H9 (cell line): ENCODE data around the gene CDC6. TPM values are rescaled to one million over a fixed set of nuclear protein-coding genes. Genes with fewer than 3 reads are reported as not detected.

Experiments used
- DNase-seq: peaks from one replicate; pipeline ENCODE4 v3.0.0-alpha.2; 2017
- H2AFZ ChIP-seq: one replicate; pipeline ENCODE4 v1.6.1; 2013; ENCODE audit warnings: mild to moderate bottlenecking, low read length, control low read depth, moderate library complexity
- H2AK5ac ChIP-seq: 2 replicates; pipeline ENCODE4 v1.6.1; 2013; ENCODE audit warnings: low read length, control low read depth, mixed read lengths; ENCODE audit not compliant: insufficient read length
- H2BK120ac ChIP-seq: one replicate; pipeline ENCODE4 v1.6.1; 2013; ENCODE audit warnings: low read depth, mild to moderate bottlenecking, low read length, control low read depth, inconsistent platforms; ENCODE audit not compliant: poor library complexity, severe bottlenecking
- H2BK12ac ChIP-seq: 2 replicates; pipeline ENCODE4 v1.6.1; 2013; ENCODE audit warnings: low read length, control low read depth, mixed read lengths, low read depth; ENCODE audit not compliant: insufficient read length
- H2BK15ac ChIP-seq: 2 replicates; pipeline ENCODE4 v1.6.1; 2013; ENCODE audit warnings: low read depth, low read length, control low read depth
- H2BK20ac ChIP-seq: one replicate; pipeline ENCODE4 v1.6.1; 2013; ENCODE audit warnings: low read depth, mild to moderate bottlenecking, low read length, control low read depth, inconsistent platforms; ENCODE audit not compliant: poor library complexity, severe bottlenecking
- H2BK5ac ChIP-seq: 2 replicates; pipeline ENCODE4 v1.6.1; 2013; ENCODE audit warnings: low read length, control low read depth, mixed read lengths; ENCODE audit not compliant: insufficient read length
- H3K14ac ChIP-seq: 2 replicates; pipeline ENCODE4 v1.6.1; 2013; ENCODE audit warnings: low read length, control low read depth; ENCODE audit not compliant: insufficient read depth
- H3K18ac ChIP-seq: 2 replicates; pipeline ENCODE4 v1.6.1; 2013; ENCODE audit warnings: low read depth, mild to moderate bottlenecking, mixed read lengths, low read length, control low read depth; ENCODE audit not compliant: insufficient read length
- H3K23ac ChIP-seq: 2 replicates; pipeline ENCODE4 v1.6.1; 2013; ENCODE audit warnings: low read length, control low read depth, mixed read lengths, low read depth; ENCODE audit not compliant: insufficient read length
- H3K23me2 ChIP-seq: 2 replicates; pipeline ENCODE4 v1.6.1; 2013; ENCODE audit warnings: low read depth, mild to moderate bottlenecking, mixed read lengths, low read length, control low read depth; ENCODE audit not compliant: insufficient read length, poor library complexity, severe bottlenecking
- H3K27ac ChIP-seq: 2 replicates; pipeline ENCODE4 v1.5.1; 2013; ENCODE audit warnings: low read length, control low read depth, mixed read lengths, low read depth; ENCODE audit not compliant: insufficient read length
- H3K27me3 ChIP-seq: 2 replicates; pipeline ENCODE4 v1.6.1; 2013; ENCODE audit warnings: low read length, control low read depth, inconsistent platforms; ENCODE audit not compliant: insufficient read depth
- H3K4ac ChIP-seq: 2 replicates; pipeline ENCODE4 v1.6.1; 2013; ENCODE audit warnings: low read depth, mild to moderate bottlenecking, control low read depth, inconsistent platforms, low read length, moderate library complexity
- H3K4me1 ChIP-seq: 2 replicates; pipeline ENCODE4 v1.6.1; 2013; ENCODE audit warnings: low read length, control low read depth, inconsistent platforms; ENCODE audit not compliant: insufficient read depth
- H3K4me2 ChIP-seq: 2 replicates; pipeline ENCODE4 v1.6.1; 2013; ENCODE audit warnings: low read length, control low read depth, mixed read lengths; ENCODE audit not compliant: insufficient read length, insufficient read depth
- H3K56ac ChIP-seq: 2 replicates; pipeline ENCODE4 v1.6.1; 2013; ENCODE audit warnings: low read depth, mild to moderate bottlenecking, mixed read lengths, low read length, control low read depth; ENCODE audit not compliant: insufficient read length
- H3K79me1 ChIP-seq: 2 replicates; pipeline ENCODE4 v1.6.1; 2013; ENCODE audit warnings: low read depth, mild to moderate bottlenecking, moderate library complexity, low read length, control low read depth, inconsistent platforms; ENCODE audit not compliant: insufficient read depth, poor library complexity, severe bottlenecking
- H3K79me2 ChIP-seq: 2 replicates; pipeline ENCODE4 v1.6.1; 2013; ENCODE audit warnings: low read length, control low read depth, inconsistent platforms; ENCODE audit not compliant: insufficient read depth
- H3K9ac ChIP-seq: 2 replicates; pipeline ENCODE4 v1.6.1; 2013; ENCODE audit warnings: low read length, control low read depth, mixed read lengths; ENCODE audit not compliant: insufficient read length; ENCODE audit errors: extremely low read depth
- H3K9me3 ChIP-seq: one replicate; pipeline ENCODE4 v1.6.1; 2013; ENCODE audit warnings: low read depth, low read length, inconsistent platforms; ENCODE audit not compliant: control insufficient read depth
- H3T11ph ChIP-seq: one replicate; pipeline ENCODE4 v1.6.1; 2013; ENCODE audit warnings: mild to moderate bottlenecking, low read length, control low read depth, inconsistent platforms
- H4K20me1 ChIP-seq: one replicate; pipeline ENCODE4 v1.6.1; 2013; ENCODE audit not compliant: control insufficient read depth, insufficient read length, insufficient read depth
- H4K5ac ChIP-seq: 2 replicates; pipeline ENCODE4 v1.6.1; 2013; ENCODE audit warnings: low read depth, mild to moderate bottlenecking, mixed read lengths, low read length, control low read depth; ENCODE audit not compliant: insufficient read length
- H4K8ac ChIP-seq: replicated peaks from 2 replicates; pipeline ENCODE4 v1.6.1; 2013; ENCODE audit warnings: low read length, control low read depth, mixed read lengths, low read depth; ENCODE audit not compliant: insufficient read length
- H4K91ac ChIP-seq: 2 replicates; pipeline ENCODE4 v1.6.1; 2013; ENCODE audit warnings: low read depth, mild to moderate bottlenecking, moderate library complexity, mixed read lengths, low read length, control low read depth; ENCODE audit not compliant: insufficient read length
- H3K27ac Mint-ChIP-seq, 3 experiments: 2 replicates in 2 of 3; 3 replicates in 1 of 3; pipeline ENCODE4 v1.8.0; 2020 to 2021; ENCODE audit warnings: mixed read lengths in 3 of 3, mild to moderate bottlenecking in 1 of 3, moderate library complexity in 1 of 3
- H3K27me3 Mint-ChIP-seq: 2 replicates; pipeline ENCODE4 v1.8.0; 2021; ENCODE audit warnings: low read depth, mild to moderate bottlenecking, moderate library complexity, mixed read lengths
- H3K36me3 Mint-ChIP-seq, 3 experiments: 2 replicates in 2 of 3; 3 replicates in 1 of 3; pipeline ENCODE4 v1.8.0; 2020 to 2021; ENCODE audit warnings: low read depth in 3 of 3, mixed read lengths in 3 of 3; ENCODE audit not compliant: insufficient read depth in 1 of 3
- H3K4me1 Mint-ChIP-seq, 2 experiments: 2 replicates each; pipeline ENCODE4 v1.8.0; 2020; ENCODE audit warnings: mixed read lengths in 2 of 2
- H3K4me3 Mint-ChIP-seq, 2 experiments: 2 replicates in 1 of 2; 3 replicates in 1 of 2; pipeline ENCODE4 v1.8.0; 2020 to 2021; ENCODE audit warnings: mild to moderate bottlenecking in 2 of 2, mixed read lengths in 2 of 2, moderate library complexity in 1 of 2
- H3K9me3 Mint-ChIP-seq, 2 experiments: 2 replicates in 1 of 2; 3 replicates in 1 of 2; pipeline ENCODE4 v1.8.0; 2020; ENCODE audit warnings: mild to moderate bottlenecking in 2 of 2, mixed read lengths in 2 of 2, moderate library complexity in 1 of 2
- WGBS: extraction: QIAGEN DNeasy Blood & Tissue Kit; methylation state at CpG from one replicate; pipeline ENCODE4 v1.1.7; 2013; ENCODE audit warnings: missing lambda C conversion rate, low lambda C conversion rate, mixed read lengths; ENCODE audit not compliant: insufficient read length; ENCODE audit errors: extremely low coverage; 5-methylcytosine and 5-hydroxymethylcytosine counted together
- total RNA-seq: library from RNA; stranded (reverse); gene quantifications from 2 replicates; pipeline ENCODE4 v1.2.1, GENCODE V29; 2021
- TF ChIP-seq, protein P1 (sequence below): fragments of 200-600 bp; sonication (generic); conservative IDR thresholded peaks from 3 replicates; pipeline ENCODE4 v1.8.0; 2021; ENCODE audit warnings: antibody characterized with exemption, mild to moderate bottlenecking

Gene CDC6
- total RNA-seq, 1 experiment from 2014 or later = 131 TPM

DNA sequence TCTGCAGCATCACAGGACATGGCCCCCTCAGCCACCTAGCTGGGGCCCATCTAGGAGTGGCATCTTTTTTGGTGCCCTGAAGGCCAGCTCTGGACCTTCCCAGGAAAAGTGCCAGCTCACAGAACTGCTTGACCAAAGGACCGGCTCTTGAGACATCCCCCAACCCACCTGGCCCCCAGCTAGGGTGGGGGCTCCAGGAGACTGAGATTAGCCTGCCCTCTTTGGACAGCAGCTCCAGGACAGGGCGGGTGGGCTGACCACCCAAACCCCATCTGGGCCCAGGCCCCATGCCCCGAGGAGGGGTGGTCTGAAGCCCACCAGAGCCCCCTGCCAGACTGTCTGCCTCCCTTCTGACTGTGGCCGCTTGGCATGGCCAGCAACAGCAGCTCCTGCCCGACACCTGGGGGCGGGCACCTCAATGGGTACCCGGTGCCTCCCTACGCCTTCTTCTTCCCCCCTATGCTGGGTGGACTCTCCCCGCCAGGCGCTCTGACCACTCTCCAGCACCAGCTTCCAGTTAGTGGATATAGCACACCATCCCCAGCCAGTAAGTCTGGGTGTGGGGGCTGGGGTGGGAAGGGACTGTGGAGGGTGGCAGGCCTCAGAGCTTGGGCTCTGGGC is 43.3 kb downstream of the CDC6 start:
- Histone ChIP-seq H3K4ac (no peak overlapping the region), H2BK5ac (no peak overlapping the region), H3K56ac (no peak overlapping the region), H4K8ac (no peak overlapping the region), H3K18ac (no peak overlapping the region), H2AFZ (no peak overlapping the region), H3T11ph (no peak overlapping the region), H3K27ac (no peak overlapping the region), H3K23ac (no peak overlapping the region), H4K5ac (no peak overlapping the region), H4K91ac (no peak overlapping the region), H4K20me1 (peaks cover 3% of the 10 kb centered on the region), H3K79me1 (no peaks in the 10 kb centered on the region), H3K27me3 (no peaks in the 10 kb centered on the region; the same call in 1 of the 2 replicates), H2BK20ac (no peak overlapping the region), H3K23me2 (no peaks in the 10 kb centered on the region), H3K14ac (no peak overlapping the region), H3K4me1 (no peaks in the 10 kb centered on the region; the same call in 1 of the 2 replicates), H3K79me2 (peaks cover 3% of the 10 kb centered on the region; the same call in 1 of the 2 replicates), H3K9ac (no peak overlapping the region), H2BK15ac (no peak overlapping the region), H3K9me3 (no peaks in the 10 kb centered on the region), H2AK5ac (no peak overlapping the region), H2BK120ac (no peak overlapping the region), H3K4me2 (no peak overlapping the region), H2BK12ac (no peak overlapping the region)
- WGBS = no CpG with 5 or more reads among the region's 10 CpGs
- H3K36me3 Mint-ChIP-seq = peaks cover 6 to 8% (median 7%) of the 10 kb centered on the region in 3 experiments
- DNase-seq = no peak
- no peak overlapping the region for H3K4me3 Mint-ChIP-seq
- no peak overlapping the region for H3K27ac Mint-ChIP-seq
- H3K27me3 Mint-ChIP-seq = peaks cover 42% of the 10 kb centered on the region
- H3K9me3 Mint-ChIP-seq = no peaks in the 10 kb centered on the region
- H3K4me1 Mint-ChIP-seq = peaks cover 11 to 21% of the 10 kb centered on the region in 2 experiments
- TF ChIP-seq, protein P1, sequence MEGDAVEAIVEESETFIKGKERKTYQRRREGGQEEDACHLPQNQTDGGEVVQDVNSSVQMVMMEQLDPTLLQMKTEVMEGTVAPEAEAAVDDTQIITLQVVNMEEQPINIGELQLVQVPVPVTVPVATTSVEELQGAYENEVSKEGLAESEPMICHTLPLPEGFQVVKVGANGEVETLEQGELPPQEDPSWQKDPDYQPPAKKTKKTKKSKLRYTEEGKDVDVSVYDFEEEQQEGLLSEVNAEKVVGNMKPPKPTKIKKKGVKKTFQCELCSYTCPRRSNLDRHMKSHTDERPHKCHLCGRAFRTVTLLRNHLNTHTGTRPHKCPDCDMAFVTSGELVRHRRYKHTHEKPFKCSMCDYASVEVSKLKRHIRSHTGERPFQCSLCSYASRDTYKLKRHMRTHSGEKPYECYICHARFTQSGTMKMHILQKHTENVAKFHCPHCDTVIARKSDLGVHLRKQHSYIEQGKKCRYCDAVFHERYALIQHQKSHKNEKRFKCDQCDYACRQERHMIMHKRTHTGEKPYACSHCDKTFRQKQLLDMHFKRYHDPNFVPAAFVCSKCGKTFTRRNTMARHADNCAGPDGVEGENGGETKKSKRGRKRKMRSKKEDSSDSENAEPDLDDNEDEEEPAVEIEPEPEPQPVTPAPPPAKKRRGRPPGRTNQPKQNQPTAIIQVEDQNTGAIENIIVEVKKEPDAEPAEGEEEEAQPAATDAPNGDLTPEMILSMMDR = no peak
